Osteocyte (in vitro differentiated cells): ENCODE measurements around the gene RBM23. TPM values are rescaled to one million over a fixed set of nuclear protein-coding genes. Genes with fewer than 3 reads are reported as not detected.

Source experiments
- DNase-seq: peaks from one replicate; pipeline ENCODE4 v3.0.0; 2021; ENCODE audit warnings: mixed read lengths; ENCODE audit not compliant: unreplicated experiment; ENCODE audit errors: extremely low spot score
- H3K27ac Mint-ChIP-seq: one replicate; pipeline ENCODE4 v1.8.0; 2021; ENCODE audit warnings: mild to moderate bottlenecking, mixed read lengths; ENCODE audit not compliant: unreplicated experiment
- H3K27me3 Mint-ChIP-seq: one replicate; pipeline ENCODE4 v1.8.0; 2021; ENCODE audit warnings: mixed read lengths; ENCODE audit not compliant: unreplicated experiment
- H3K36me3 Mint-ChIP-seq: one replicate; pipeline ENCODE4 v1.8.0; 2021; ENCODE audit warnings: mixed read lengths; ENCODE audit not compliant: unreplicated experiment
- H3K4me1 Mint-ChIP-seq: one replicate; pipeline ENCODE4 v1.8.0; 2021; ENCODE audit warnings: mixed read lengths; ENCODE audit not compliant: unreplicated experiment
- H3K4me3 Mint-ChIP-seq: one replicate; pipeline ENCODE4 v1.8.0; 2021; ENCODE audit warnings: mild to moderate bottlenecking, moderate library complexity, mixed read lengths; ENCODE audit not compliant: unreplicated experiment
- H3K9me3 Mint-ChIP-seq: one replicate; pipeline ENCODE4 v1.8.0; 2021; ENCODE audit warnings: mixed read lengths; ENCODE audit not compliant: unreplicated experiment
- total RNA-seq: library from RNA; stranded (reverse); gene quantifications from 2 replicates; pipeline ENCODE4 v1.2.1, GENCODE V29; 2021
- TF ChIP-seq, protein P1 (sequence below): fragments of 200-600 bp; sonication (generic); IDR thresholded peaks from 2 replicates; pipeline ENCODE4 v1.5.0; 2021; ENCODE audit warnings: antibody characterized with exemption, mild to moderate bottlenecking, moderate library complexity

Gene RBM23
- total RNA-seq, 1 donor from 2014 or later, result 93.3 TPM

GRCh38 chr14:22884076-22884737 is 34.7 kb downstream of the RBM23 start:
- Mint-ChIP-seq H3K4me1 (peaks cover 18% of the 10 kb centered on the region), H3K4me3 (no peak overlapping the region), H3K9me3 (no peaks in the 10 kb centered on the region), H3K36me3 (no peaks in the 10 kb centered on the region), H3K27me3 (no peaks in the 10 kb centered on the region), H3K27ac (no peak overlapping the region)
- no peak for DNase-seq
- TF ChIP-seq, protein P1, sequence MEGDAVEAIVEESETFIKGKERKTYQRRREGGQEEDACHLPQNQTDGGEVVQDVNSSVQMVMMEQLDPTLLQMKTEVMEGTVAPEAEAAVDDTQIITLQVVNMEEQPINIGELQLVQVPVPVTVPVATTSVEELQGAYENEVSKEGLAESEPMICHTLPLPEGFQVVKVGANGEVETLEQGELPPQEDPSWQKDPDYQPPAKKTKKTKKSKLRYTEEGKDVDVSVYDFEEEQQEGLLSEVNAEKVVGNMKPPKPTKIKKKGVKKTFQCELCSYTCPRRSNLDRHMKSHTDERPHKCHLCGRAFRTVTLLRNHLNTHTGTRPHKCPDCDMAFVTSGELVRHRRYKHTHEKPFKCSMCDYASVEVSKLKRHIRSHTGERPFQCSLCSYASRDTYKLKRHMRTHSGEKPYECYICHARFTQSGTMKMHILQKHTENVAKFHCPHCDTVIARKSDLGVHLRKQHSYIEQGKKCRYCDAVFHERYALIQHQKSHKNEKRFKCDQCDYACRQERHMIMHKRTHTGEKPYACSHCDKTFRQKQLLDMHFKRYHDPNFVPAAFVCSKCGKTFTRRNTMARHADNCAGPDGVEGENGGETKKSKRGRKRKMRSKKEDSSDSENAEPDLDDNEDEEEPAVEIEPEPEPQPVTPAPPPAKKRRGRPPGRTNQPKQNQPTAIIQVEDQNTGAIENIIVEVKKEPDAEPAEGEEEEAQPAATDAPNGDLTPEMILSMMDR, result no peak

DNA sequence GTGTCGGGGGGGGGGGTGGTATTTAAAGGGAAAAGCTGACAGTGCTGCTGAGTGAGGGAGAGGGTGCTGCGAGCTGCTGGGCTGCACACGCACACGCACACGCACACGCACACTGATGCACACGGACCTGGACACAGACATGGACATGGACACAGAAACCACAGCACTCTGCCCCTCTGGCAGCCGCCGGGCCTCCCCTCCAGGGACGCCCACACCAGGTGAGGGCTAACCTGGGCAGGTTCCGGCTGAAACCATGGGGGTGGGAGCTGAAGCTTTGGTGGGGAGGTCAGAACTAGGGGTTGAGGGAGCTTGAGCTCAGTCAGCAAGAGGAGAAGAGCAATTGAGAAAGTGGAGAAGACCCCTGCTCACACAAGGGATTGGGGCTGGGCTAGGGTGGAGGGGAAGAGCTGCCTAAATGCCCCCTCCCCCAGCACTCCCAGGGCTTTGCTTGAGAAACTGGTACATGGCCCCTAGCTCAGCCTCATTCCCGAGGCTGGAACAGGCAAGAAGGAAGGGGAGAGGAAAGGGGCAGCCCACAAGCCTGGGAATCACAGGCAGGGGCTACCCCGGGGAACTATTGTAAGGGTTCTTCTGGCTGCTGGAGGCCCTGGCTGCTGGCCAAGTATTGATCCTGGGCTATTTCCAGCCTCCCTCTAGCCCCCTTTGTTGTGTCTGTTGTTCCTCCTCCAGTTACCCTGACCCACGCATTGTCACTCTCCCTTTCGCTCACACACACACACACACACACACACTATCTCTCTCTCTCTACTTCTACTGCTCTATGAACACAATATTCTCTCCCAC is 35.6 kb downstream of the RBM23 start, which contains the start of gene REM2:
Gene REM2, plus strand, starts transcription at position 50 of the 804 bp plus-strand sequence. Its CDS starts 66 bp downstream, at position 116.
- Mint-ChIP-seq H3K9me3 (no peaks in the 10 kb centered on the region), H3K4me1 (peaks cover 18% of the 10 kb centered on the region), H3K4me3 (no peak within 1 kb of the TSS), H3K27ac (no peak within 1 kb of the TSS), H3K36me3 (peaks cover 3% of the 10 kb centered on the region), H3K27me3 (no peaks in the 10 kb centered on the region)
- DNase-seq, result no peak
- TF ChIP-seq, protein P1, result no peak

DNA sequence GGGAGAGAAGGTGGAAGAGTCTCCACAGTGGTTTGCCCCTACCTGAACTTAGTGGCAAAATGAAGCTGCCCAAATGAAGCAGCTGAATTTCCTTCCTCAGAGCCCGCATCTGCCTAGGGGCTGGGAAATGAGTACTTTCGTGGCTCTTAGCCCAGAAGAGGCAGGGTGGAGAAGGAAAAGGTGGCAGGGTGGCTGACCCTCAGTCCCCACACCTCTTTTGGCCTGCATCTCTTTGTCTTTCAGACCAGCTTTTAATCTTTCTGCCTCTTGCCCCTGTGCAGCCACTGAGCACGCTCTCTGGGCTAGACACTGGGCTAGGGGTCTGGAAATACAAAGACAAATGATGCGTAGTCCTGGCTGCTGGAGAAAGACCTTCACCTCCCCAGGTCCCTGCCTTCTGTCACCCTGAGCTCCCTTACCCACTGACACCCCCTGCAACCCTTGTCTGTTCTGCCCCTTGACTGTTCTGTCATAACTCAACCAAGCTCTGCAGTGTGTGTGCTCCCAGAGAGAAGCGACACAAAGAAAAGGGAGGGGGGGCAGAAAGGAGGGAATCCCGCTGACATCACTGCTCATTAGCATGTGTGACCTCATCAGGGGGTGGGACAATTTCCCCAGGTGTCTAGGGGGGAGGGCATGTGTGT is 36.3 kb downstream of the RBM23 start:
- DNase-seq, result no peak
- peaks cover 14% of the 10 kb centered on the region for H3K4me1 Mint-ChIP-seq
- no peak overlapping the region for H3K4me3 Mint-ChIP-seq
- H3K9me3 Mint-ChIP-seq, result no peaks in the 10 kb centered on the region
- TF ChIP-seq, protein P1, result no peak
- H3K36me3 Mint-ChIP-seq, result peaks cover 11% of the 10 kb centered on the region
- no peak overlapping the region for H3K27ac Mint-ChIP-seq
- no peaks in the 10 kb centered on the region for H3K27me3 Mint-ChIP-seq

GRCh38 chr14:22882064-22882463 is 36.9 kb downstream of the RBM23 start:
- H3K9me3 Mint-ChIP-seq, result no peaks in the 10 kb centered on the region
- H3K27ac Mint-ChIP-seq, result no peak overlapping the region
- H3K4me3 Mint-ChIP-seq, result no peak overlapping the region
- H3K4me1 Mint-ChIP-seq, result peaks cover 8% of the 10 kb centered on the region
- TF ChIP-seq, protein P1, result no peak
- peaks cover 13% of the 10 kb centered on the region for H3K36me3 Mint-ChIP-seq
- no peak for DNase-seq
- H3K27me3 Mint-ChIP-seq, result no peaks in the 10 kb centered on the region
